H1 (cell line): Measurements from ENCODE around the gene EPYC. TPM values are rescaled to one million over a fixed set of nuclear protein-coding genes. Genes with fewer than 3 reads are reported as not detected.

Experiments used
- CTCF ChIA-PET: fragments of 300-600 bp; sonication (Branson Sonifier 250); formaldehyde crosslinking; loops from one replicate; lab custom pipeline; 2021; ENCODE audit not compliant: partially characterized antibody; lab: Charles Lee
- POLR2A ChIA-PET: fragments of 300-600 bp; sonication (Branson Sonifier 250); formaldehyde crosslinking; loops from one replicate; lab custom pipeline; 2021; ENCODE audit warnings: inconsistent platforms; ENCODE audit not compliant: partially characterized antibody; lab: Charles Lee
- DNase-seq, 2 experiments: peaks; one replicate each; pipeline versions ENCODE4 v3.0.0 to v3.0.0-alpha.2; 2010 to 2022; ENCODE audit warnings: low spot score in 2 of 2, low read depth in 1 of 2, mixed read lengths in 1 of 2
- FAIRE-seq: peaks from 2 replicates; lab custom pipeline; 2011; peaks lifted over from hg19 to GRCh38; lab: Jason Lieb, UNC
- H2AFZ ChIP-seq: 2 replicates; pipeline ENCODE4 v1.8.1; 2012; ENCODE audit warnings: low read length, inconsistent platforms
- H2AK5ac ChIP-seq: 2 replicates; pipeline ENCODE4 v1.6.1; 2013; ENCODE audit warnings: low read depth, low read length
- H2BK120ac ChIP-seq: replicated peaks from 2 replicates; pipeline ENCODE3; 2013; ENCODE audit warnings: low read depth, low read length, inconsistent platforms
- H2BK12ac ChIP-seq: 2 replicates; pipeline ENCODE4 v1.6.1; 2013; ENCODE audit warnings: low read depth, low read length
- H2BK15ac ChIP-seq: 2 replicates; pipeline ENCODE4 v1.6.1; 2013; ENCODE audit warnings: low read length
- H2BK20ac ChIP-seq: 2 replicates; pipeline ENCODE4 v1.6.1; 2013; ENCODE audit warnings: low read length
- H2BK5ac ChIP-seq: 2 replicates; pipeline ENCODE4 v1.6.1; 2013; ENCODE audit warnings: low read depth, low read length
- H3K14ac ChIP-seq: 2 replicates; pipeline ENCODE4 v1.6.1; 2013; ENCODE audit warnings: inconsistent platforms; ENCODE audit not compliant: insufficient read length
- H3K18ac ChIP-seq: 2 replicates; pipeline ENCODE4 v1.6.1; 2013; ENCODE audit warnings: low read length; ENCODE audit errors: extremely low read depth
- H3K23ac ChIP-seq: 2 replicates; pipeline ENCODE4 v1.6.1; 2013; ENCODE audit warnings: inconsistent platforms; ENCODE audit not compliant: insufficient read length
- H3K23me2 ChIP-seq: 2 replicates; pipeline ENCODE4 v1.6.1; 2013; ENCODE audit warnings: low read depth, low read length
- H3K27ac ChIP-seq: 2 replicates; pipeline ENCODE4 v1.6.1; 2011; ENCODE audit warnings: low read depth, low read length, inconsistent platforms
- H3K27me3 ChIP-seq, 4 experiments: replicated peaks in 1 of 4; 1 replicate in 1 of 4; 2 replicates in 3 of 4; pipeline versions ENCODE4 v1.6.1 to v1.8.1; 2011 to 2013; ENCODE audit warnings: low read length in 3 of 4, mild to moderate bottlenecking in 3 of 4, inconsistent platforms in 2 of 4, mixed read lengths in 2 of 4, moderate library complexity in 1 of 4; ENCODE audit not compliant: control insufficient read depth in 3 of 4, insufficient read depth in 3 of 4; ENCODE audit errors: extremely low read depth in 1 of 4
- H3K36me3 ChIP-seq, 4 experiments: 2 replicates each; pipeline versions ENCODE4 v1.6.1 to v1.8.1; 2011 to 2013; ENCODE audit warnings: mild to moderate bottlenecking in 4 of 4, low read length in 3 of 4, moderate library complexity in 2 of 4, control low read depth in 1 of 4, inconsistent platforms in 1 of 4; ENCODE audit not compliant: insufficient read depth in 4 of 4, control insufficient read depth in 2 of 4
- H3K4ac ChIP-seq: replicated peaks from 2 replicates; pipeline ENCODE3; 2013; ENCODE audit warnings: low read length, low read depth, mixed read lengths, inconsistent platforms; ENCODE audit not compliant: insufficient read length
- H3K4me1 ChIP-seq, 4 experiments: replicated peaks in 1 of 4; 1 replicate in 1 of 4; 2 replicates in 3 of 4; pipeline versions ENCODE4 v1.6.1 to v1.8.1; 2011 to 2013; ENCODE audit warnings: low read length in 3 of 4, inconsistent platforms in 2 of 4, mixed read lengths in 1 of 4; ENCODE audit not compliant: insufficient read depth in 4 of 4, control insufficient read depth in 3 of 4
- H3K4me2 ChIP-seq, 2 experiments: 2 replicates each; pipeline versions ENCODE4 v1.6.1 to v1.8.1; 2011 to 2013; ENCODE audit warnings: low read depth in 2 of 2, low read length in 2 of 2, control low read depth in 1 of 2, inconsistent platforms in 1 of 2, mild to moderate bottlenecking in 1 of 2; ENCODE audit not compliant: insufficient read depth in 1 of 2
- H3K4me3 ChIP-seq, 4 experiments: fragments of 200-600, 300-600 bp in 1 of 4; sonication (generic), shearing (Covaris generic), sonication (Bioruptor Twin) in 1 of 4; 2 replicates each; pipeline versions ENCODE4 v1.5.1 to v1.8.1; 2011 to 2016; ENCODE audit warnings: low read length in 4 of 4, low read depth in 3 of 4, control low read depth in 2 of 4, inconsistent platforms in 2 of 4, mild to moderate bottlenecking in 2 of 4, mixed read lengths in 1 of 4, moderate library complexity in 1 of 4; ENCODE audit not compliant: insufficient read depth in 2 of 4; ENCODE audit errors: extremely low read depth in 1 of 4
- H3K56ac ChIP-seq: replicated peaks from 2 replicates; pipeline ENCODE3; 2013; ENCODE audit warnings: low read depth, mild to moderate bottlenecking, mixed read lengths, low read length, inconsistent platforms; ENCODE audit not compliant: insufficient read length
- H3K79me1 ChIP-seq: 2 replicates; pipeline ENCODE4 v1.6.1; 2013; ENCODE audit warnings: low read depth, low read length, control low read depth
- H3K79me2 ChIP-seq, 2 experiments: 2 replicates each; pipeline versions ENCODE4 v1.6.1 to v1.8.1; 2012 to 2013; ENCODE audit warnings: low read length in 2 of 2, mild to moderate bottlenecking in 2 of 2, inconsistent platforms in 1 of 2; ENCODE audit not compliant: insufficient read depth in 2 of 2, control insufficient read depth in 1 of 2
- H3K9ac ChIP-seq, 4 experiments: replicated peaks in 1 of 4; 1 replicate in 1 of 4; 2 replicates in 3 of 4; pipeline versions ENCODE4 v1.6.1 to v1.8.1; 2011 to 2013; ENCODE audit warnings: low read depth in 3 of 4, low read length in 3 of 4, control low read depth in 2 of 4, mild to moderate bottlenecking in 2 of 4, moderate library complexity in 2 of 4, inconsistent platforms in 1 of 4; ENCODE audit errors: extremely low read depth in 1 of 4
- H3K9me3 ChIP-seq, 2 experiments: 2 replicates each; pipeline versions ENCODE4 v1.6.1 to v1.8.1; 2012 to 2013; ENCODE audit warnings: mild to moderate bottlenecking in 2 of 2, moderate library complexity in 2 of 2, control low read depth in 1 of 2, inconsistent platforms in 1 of 2, low read depth in 1 of 2, low read length in 1 of 2, mixed read lengths in 1 of 2; ENCODE audit not compliant: insufficient read depth in 2 of 2
- H4K20me1 ChIP-seq, 2 experiments: replicated peaks in 1 of 2; 2 replicates each; pipeline versions ENCODE3 to v1.8.1; 2011 to 2013; ENCODE audit warnings: inconsistent platforms in 2 of 2, low read length in 2 of 2, mild to moderate bottlenecking in 1 of 2; ENCODE audit not compliant: insufficient read depth in 2 of 2, control insufficient read depth in 1 of 2
- H4K5ac ChIP-seq: 2 replicates; pipeline ENCODE4 v1.6.1; 2013; ENCODE audit warnings: low read length, low read depth, mixed read lengths, inconsistent platforms; ENCODE audit not compliant: insufficient read length
- H4K8ac ChIP-seq: 2 replicates; pipeline ENCODE4 v1.8.0; 2013; ENCODE audit warnings: mild to moderate bottlenecking, moderate library complexity, low read length, inconsistent platforms; ENCODE audit not compliant: insufficient read depth; ENCODE audit errors: extremely low read depth
- H4K91ac ChIP-seq: replicated peaks from 2 replicates; pipeline ENCODE3; 2013; ENCODE audit warnings: low read length, mixed read lengths, inconsistent platforms; ENCODE audit not compliant: insufficient read length
- CREB1 ChIP-seq: IDR thresholded peaks from 2 replicates; pipeline ENCODE4 v1.6.1; 2012; ENCODE audit warnings: inconsistent platforms
- GTF2F1 ChIP-seq: IDR thresholded peaks from 2 replicates; pipeline ENCODE4 v1.6.1; 2012; ENCODE audit warnings: low read depth, low read length, improper control_type of control experiment, borderline replicate concordance
- SIRT6 ChIP-seq: IDR thresholded peaks from one replicate; pipeline ENCODE4 v1.7.1; 2012; ENCODE audit warnings: low read length, inconsistent platforms
- SP1 ChIP-seq: IDR thresholded peaks from 2 replicates; pipeline ENCODE4 v1.6.1; 2011; ENCODE audit warnings: low read depth, low read length
- SP2 ChIP-seq: IDR thresholded peaks from 2 replicates; pipeline ENCODE4 v1.6.1; 2012; ENCODE audit warnings: mild to moderate bottlenecking, low read length, inconsistent platforms
- SUZ12 ChIP-seq: fragments of 200-600 bp; sonication (generic); IDR thresholded peaks from 2 replicates; pipeline ENCODE4 v1.6.1; 2012; ENCODE audit warnings: mild to moderate bottlenecking, inconsistent platforms, low read length, moderate library complexity, mixed read lengths
- TBP ChIP-seq: IDR thresholded peaks from 2 replicates; pipeline ENCODE4 v1.6.1; 2011; ENCODE audit warnings: low read depth, low read length, improper control_type of control experiment
- ZNF274 ChIP-seq: IDR thresholded peaks from 2 replicates; pipeline ENCODE4 v1.7.0; 2012; ENCODE audit warnings: low read length, borderline replicate concordance; ENCODE audit errors: extremely low read depth
- WGBS, 2 experiments: shearing (Covaris generic) in 1 of 2; methylation state at CpG; one replicate each; pipeline versions ENCODE4 v1.1.6 to v1.1.7; 2013 to 2015; ENCODE audit warnings: low lambda C conversion rate in 2 of 2, mixed read lengths in 2 of 2, inconsistent platforms in 1 of 2, low coverage in 1 of 2, missing lambda C conversion rate in 1 of 2; ENCODE audit not compliant: insufficient replicate concordance in 2 of 2, insufficient coverage in 1 of 2, insufficient read length in 1 of 2; ENCODE audit errors: extremely low coverage in 1 of 2, missing lambda C conversion rate in 1 of 2; 5-methylcytosine and 5-hydroxymethylcytosine counted together
- polyA plus RNA-seq, 7 experiments: library from polyadenylated mRNA; depleted of rRNA in 3 of 7; stranded (reverse) in 5 of 7; unstranded in 2 of 7; fragments of >200 nt in 5 of 7; fragments of 200-250 nt in 2 of 7; gene quantifications; 1 replicate in 5 of 7; 2 replicates in 1 of 7; 4 replicates in 1 of 7; pipeline versions ENCODE4 v1.2.1 to v1.2.3, GENCODE V29; 2011 to 2013; ENCODE audit warnings: missing spikeins in 2 of 7, mixed read lengths in 2 of 7
- total RNA-seq: library from RNA; stranded (reverse); fragmentation: NEBNext Ultra II Directional; extraction: Animal tissue kit (Norgen Biotek cat#: 25700); gene quantifications from 2 replicates; pipeline ENCODE4 v1.2.1, GENCODE V29; 2021
- TF ChIP-seq, protein P1 (sequence below): IDR thresholded peaks from 2 replicates; pipeline ENCODE4 v1.6.1; 2012; ENCODE audit warnings: inconsistent platforms

The EPYC gene
- total and polyA plus RNA-seq, 2 of the 8 experiments (the other 6 are each of a cell fraction or from before 2014, with no cell fraction given): not detected

DNA sequence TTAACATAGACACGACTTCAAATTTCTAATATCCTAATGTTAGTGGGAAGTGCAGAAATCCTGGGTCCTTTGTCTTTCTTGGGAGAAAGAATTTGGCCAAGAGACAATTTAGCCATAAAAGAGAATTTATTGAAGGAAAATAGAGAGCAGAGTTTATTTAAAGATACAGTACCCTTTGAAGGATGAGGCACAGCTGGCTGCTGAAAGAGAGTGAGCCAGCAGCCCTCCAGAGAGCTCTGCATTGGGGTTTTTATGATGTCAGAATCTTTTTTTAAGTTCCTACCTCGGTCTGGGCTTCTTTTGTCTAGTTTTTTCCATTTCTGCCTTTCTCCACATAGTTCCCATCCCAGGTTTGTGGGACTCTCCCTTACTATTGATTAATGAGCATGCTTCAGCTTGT is 87.3 kb downstream of the EPYC start:
- Histone ChIP-seq H3K23ac (no peak overlapping the region), H3K23me2 (no peaks in the 10 kb centered on the region), H2BK20ac (no peak overlapping the region), H4K8ac (no peak overlapping the region), H3K27me3 (no peaks in the 10 kb centered on the region), H3K79me1 (no peaks in the 10 kb centered on the region), H4K5ac (no peak overlapping the region), H3K56ac (no peak overlapping the region), H4K20me1 (no peaks in the 10 kb centered on the region), H3K4me3 (no peak overlapping the region), H2BK5ac (no peak overlapping the region), H3K36me3 (no peaks in the 10 kb centered on the region), H2BK12ac (no peak overlapping the region), H4K91ac (no peak overlapping the region), H3K9ac (no peak overlapping the region), H3K4me1 (peaks cover 0 to 3% (median 0%) of the 10 kb centered on the region in 4 experiments; a peak in 1 of 7 replicates), H3K27ac (no peak overlapping the region), H3K4me2 (no peak overlapping the region), H3K79me2 (no peaks in the 10 kb centered on the region), H3K14ac (no peak overlapping the region), H2BK120ac (no peak overlapping the region), H3K18ac (no peak overlapping the region), H2AFZ (no peak overlapping the region), H2AK5ac (no peak overlapping the region), H3K9me3 (no peaks in the 10 kb centered on the region), H3K4ac (no peak overlapping the region), H2BK15ac (no peak overlapping the region)
- DNase-seq (no peak), FAIRE-seq (no peak)
- ChIA-PET CTCF (interaction anchor here (1.1 kb wide), 1 partner anchor 18 kb away, joined by 6 read pairs; no protein-coding TSS in a partner anchor), POLR2A (interaction anchor here (0.5 kb wide), 1 partner anchor 28 kb away, joined by 3 read pairs; no protein-coding TSS in a partner anchor)
- 88% methylated on average over 2 of the region's 2 CpGs; no CpG with 5 or more reads in 1 of the 2 experiments for WGBS, 2 experiments
- no peak for TF ChIP-seq TBP
- TF ChIP-seq, protein P1, sequence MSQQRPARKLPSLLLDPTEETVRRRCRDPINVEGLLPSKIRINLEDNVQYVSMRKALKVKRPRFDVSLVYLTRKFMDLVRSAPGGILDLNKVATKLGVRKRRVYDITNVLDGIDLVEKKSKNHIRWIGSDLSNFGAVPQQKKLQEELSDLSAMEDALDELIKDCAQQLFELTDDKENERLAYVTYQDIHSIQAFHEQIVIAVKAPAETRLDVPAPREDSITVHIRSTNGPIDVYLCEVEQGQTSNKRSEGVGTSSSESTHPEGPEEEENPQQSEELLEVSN: no peak
- TF ChIP-seq GTF2F1: no peak
- TF ChIP-seq ZNF274: no peak
- TF ChIP-seq SP1: no peak
- no peak for TF ChIP-seq SIRT6
- no peak for TF ChIP-seq SP2
- no peak for TF ChIP-seq CREB1
- TF ChIP-seq SUZ12: no peak
